ENCODE results near the gene TRIM2. TPM values are rescaled to one million over a fixed set of nuclear protein-coding genes. Genes with fewer than 3 reads are reported as not detected.

TRIM2 gene
- total RNA-seq, 1 experiment from 2014 or later = 18.9 TPM

DNA sequence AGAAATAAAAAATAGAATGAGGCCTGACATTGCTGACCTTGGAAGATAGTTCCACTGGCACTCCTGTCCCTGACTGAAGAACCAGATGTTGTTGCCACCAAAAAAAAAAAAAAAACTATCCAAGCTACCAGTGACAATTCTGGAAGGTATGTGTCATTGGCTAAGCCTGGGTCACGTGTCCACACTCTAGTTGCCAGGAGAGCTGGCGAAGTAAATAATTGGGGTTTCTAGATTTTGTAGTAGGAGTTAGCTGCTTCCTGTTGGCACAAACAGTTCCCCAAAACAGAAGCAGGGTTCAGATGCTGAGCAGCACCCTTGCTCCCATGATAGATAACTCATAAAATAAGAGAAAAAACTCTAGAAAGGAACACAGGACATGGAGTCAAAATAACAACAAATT is 160.8 kb downstream of the TRIM2 start:
- Histone ChIP-seq H3K9me2 (replicated peaks; ENCODE audit: low read length) (no peaks in the 10 kb centered on the region), H3K27me3 (ENCODE audit: low read length) (no peaks in the 10 kb centered on the region), H3K4me2 (ENCODE audit: low read length) (no peak overlapping the region), H4K20me1 (ENCODE audit: low read length) (no peaks in the 10 kb centered on the region), H3K79me2 (ENCODE audit: low read length) (no peaks in the 10 kb centered on the region), H3K4me1 (ENCODE audit: insufficient read depth, low read length) (no peaks in the 10 kb centered on the region), H3F3A (ENCODE audit: low read length, unreplicated experiment) (no peaks in the 10 kb centered on the region), H2AFZ (ENCODE audit: low read length) (no peak overlapping the region), H3K9me3 (ENCODE audit: low read length) (no peaks in the 10 kb centered on the region), H3K36me3 (ENCODE audit: low read depth, low read length) (no peaks in the 10 kb centered on the region; the same call in 1 of the 2 replicates), H3K4me3 (ENCODE audit: low read length) (no peak overlapping the region), H3K9ac (ENCODE audit: low read length) (no peak overlapping the region), H3K27ac (ENCODE audit: low read length) (no peak overlapping the region)
- ChIA-PET POLR2A (ENCODE audit: unreplicated experiment) (no interaction called here), CTCF (no interaction called here)
- TF ChIP-seq, protein P1, sequence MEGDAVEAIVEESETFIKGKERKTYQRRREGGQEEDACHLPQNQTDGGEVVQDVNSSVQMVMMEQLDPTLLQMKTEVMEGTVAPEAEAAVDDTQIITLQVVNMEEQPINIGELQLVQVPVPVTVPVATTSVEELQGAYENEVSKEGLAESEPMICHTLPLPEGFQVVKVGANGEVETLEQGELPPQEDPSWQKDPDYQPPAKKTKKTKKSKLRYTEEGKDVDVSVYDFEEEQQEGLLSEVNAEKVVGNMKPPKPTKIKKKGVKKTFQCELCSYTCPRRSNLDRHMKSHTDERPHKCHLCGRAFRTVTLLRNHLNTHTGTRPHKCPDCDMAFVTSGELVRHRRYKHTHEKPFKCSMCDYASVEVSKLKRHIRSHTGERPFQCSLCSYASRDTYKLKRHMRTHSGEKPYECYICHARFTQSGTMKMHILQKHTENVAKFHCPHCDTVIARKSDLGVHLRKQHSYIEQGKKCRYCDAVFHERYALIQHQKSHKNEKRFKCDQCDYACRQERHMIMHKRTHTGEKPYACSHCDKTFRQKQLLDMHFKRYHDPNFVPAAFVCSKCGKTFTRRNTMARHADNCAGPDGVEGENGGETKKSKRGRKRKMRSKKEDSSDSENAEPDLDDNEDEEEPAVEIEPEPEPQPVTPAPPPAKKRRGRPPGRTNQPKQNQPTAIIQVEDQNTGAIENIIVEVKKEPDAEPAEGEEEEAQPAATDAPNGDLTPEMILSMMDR (conservative IDR thresholded peaks at IDR 0.05; ENCODE audit: low read depth, low read length) = no peak
- TF ChIP-seq EZH2 (IDR thresholded peaks at IDR 0.05; ENCODE audit: low read length, unreplicated experiment) = no peak
- no peak for TF ChIP-seq EZH2phosphoT487 (IDR thresholded peaks at IDR 0.05; ENCODE audit: borderline replicate concordance, low read length)
- intact Hi-C loops (cut with micrococcal nuclease) = no loop called here
- no TSS peak for BruUV-seq (replicated peaks)
- no peak for ATAC-seq
- DNase-seq = no peak

DNA sequence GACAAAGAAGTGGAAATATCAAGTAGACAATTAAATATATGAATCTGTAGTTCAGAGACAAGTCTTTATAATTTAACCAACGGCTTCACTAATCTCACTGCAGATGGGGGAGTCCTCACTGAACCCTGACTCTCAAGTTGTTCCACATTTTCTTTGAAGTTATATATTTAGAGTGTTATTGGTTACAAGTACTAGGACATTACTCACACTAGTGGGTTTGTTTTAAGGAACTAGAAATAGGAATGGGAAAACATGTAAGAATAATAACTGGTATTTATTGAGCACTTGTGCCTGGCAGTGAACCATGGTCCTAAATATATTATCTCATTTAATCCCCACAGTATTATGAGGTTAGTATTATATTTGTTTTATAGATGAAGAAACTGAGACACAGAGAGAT is 162.2 kb downstream of the TRIM2 start:
- Histone ChIP-seq H3K9me2 (replicated peaks; ENCODE audit: low read length) (no peaks in the 10 kb centered on the region), H3K27me3 (ENCODE audit: low read length) (no peaks in the 10 kb centered on the region), H3K36me3 (ENCODE audit: low read depth, low read length) (no peaks in the 10 kb centered on the region), H3K9ac (ENCODE audit: low read length) (no peak overlapping the region), H3K4me3 (ENCODE audit: low read length) (no peak overlapping the region), H2AFZ (ENCODE audit: low read length) (no peak overlapping the region), H3K79me2 (ENCODE audit: low read length) (no peaks in the 10 kb centered on the region), H4K20me1 (ENCODE audit: low read length) (no peaks in the 10 kb centered on the region), H3K27ac (ENCODE audit: low read length) (no peak overlapping the region), H3K4me2 (ENCODE audit: low read length) (no peak overlapping the region), H3F3A (ENCODE audit: low read length, unreplicated experiment) (no peaks in the 10 kb centered on the region), H3K4me1 (ENCODE audit: insufficient read depth, low read length) (no peaks in the 10 kb centered on the region), H3K9me3 (ENCODE audit: low read length) (no peaks in the 10 kb centered on the region)
- DNase-seq (no peak), ATAC-seq (no peak)
- CTCF ChIA-PET = no interaction called here
- TF ChIP-seq, protein P1 (conservative IDR thresholded peaks at IDR 0.05; ENCODE audit: low read depth, low read length) = no peak
- TF ChIP-seq EZH2phosphoT487 (IDR thresholded peaks at IDR 0.05; ENCODE audit: borderline replicate concordance, low read length) (no peak), EZH2 (IDR thresholded peaks at IDR 0.05; ENCODE audit: low read length, unreplicated experiment) (no peak)
- POLR2A ChIA-PET (ENCODE audit: unreplicated experiment) = no interaction called here
- intact Hi-C loops (cut with micrococcal nuclease) = no loop called here
- BruUV-seq (replicated peaks) = no TSS peak

DNA sequence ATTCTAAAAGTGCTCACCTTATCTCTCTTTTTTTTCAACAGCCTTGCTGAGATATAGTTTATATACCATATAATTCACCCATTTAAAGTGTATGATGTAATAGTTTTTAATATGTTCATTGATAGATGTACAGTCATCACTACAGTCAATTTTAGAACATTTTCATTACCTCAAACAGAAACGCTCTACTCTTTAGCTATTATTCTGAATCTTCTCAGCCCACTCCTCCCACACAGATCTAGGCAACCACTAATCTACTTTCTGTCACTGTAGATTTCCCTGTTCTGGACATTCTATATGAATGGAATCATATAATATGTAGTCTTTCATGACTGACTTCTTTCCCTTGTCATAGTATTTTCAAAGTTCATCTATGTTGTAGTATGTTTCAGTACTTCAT is 162.8 kb downstream of the TRIM2 start:
- intact Hi-C loops (cut with micrococcal nuclease) = no loop called here
- ATAC-seq = no peak
- Histone ChIP-seq H3F3A (ENCODE audit: low read length, unreplicated experiment) (no peaks in the 10 kb centered on the region), H4K20me1 (ENCODE audit: low read length) (no peaks in the 10 kb centered on the region), H3K9me2 (replicated peaks; ENCODE audit: low read length) (no peaks in the 10 kb centered on the region), H3K4me3 (ENCODE audit: low read length) (no peak overlapping the region), H3K79me2 (ENCODE audit: low read length) (no peaks in the 10 kb centered on the region), H3K36me3 (ENCODE audit: low read depth, low read length) (no peaks in the 10 kb centered on the region), H3K4me2 (ENCODE audit: low read length) (no peak overlapping the region), H3K9ac (ENCODE audit: low read length) (no peak overlapping the region), H2AFZ (ENCODE audit: low read length) (no peak overlapping the region), H3K9me3 (ENCODE audit: low read length) (no peaks in the 10 kb centered on the region), H3K4me1 (ENCODE audit: insufficient read depth, low read length) (no peaks in the 10 kb centered on the region), H3K27ac (ENCODE audit: low read length) (no peak overlapping the region), H3K27me3 (ENCODE audit: low read length) (no peaks in the 10 kb centered on the region)
- DNase-seq = no peak
- no TSS peak for BruUV-seq (replicated peaks)
- ChIA-PET CTCF (no interaction called here), POLR2A (ENCODE audit: unreplicated experiment) (no interaction called here)
- TF ChIP-seq, protein P1 (conservative IDR thresholded peaks at IDR 0.05; ENCODE audit: low read depth, low read length) = no peak
- TF ChIP-seq EZH2 (IDR thresholded peaks at IDR 0.05; ENCODE audit: low read length, unreplicated experiment) (no peak), EZH2phosphoT487 (IDR thresholded peaks at IDR 0.05; ENCODE audit: borderline replicate concordance, low read length) (no peak)

Data from PC-3 (cell line).